GM18526 (cell line): ENCODE data around the gene ZCWPW1.

ENCODE experiments used
- POLR2A ChIP-seq: IDR thresholded peaks from 3 replicates; pipeline ENCODE4 v1.6.1; 2011; ENCODE audit not compliant: insufficient read length; ENCODE audit errors: extremely low read depth

The ZCWPW1 gene

GRCh38 chr7:100441641-100442535 is 13.4 kb upstream of the ZCWPW1 start:
- TF ChIP-seq POLR2A = no peak

GRCh38 chr7:100438172-100438571 is 9.7 kb upstream of the ZCWPW1 start:
- no peak for TF ChIP-seq POLR2A

DNA sequence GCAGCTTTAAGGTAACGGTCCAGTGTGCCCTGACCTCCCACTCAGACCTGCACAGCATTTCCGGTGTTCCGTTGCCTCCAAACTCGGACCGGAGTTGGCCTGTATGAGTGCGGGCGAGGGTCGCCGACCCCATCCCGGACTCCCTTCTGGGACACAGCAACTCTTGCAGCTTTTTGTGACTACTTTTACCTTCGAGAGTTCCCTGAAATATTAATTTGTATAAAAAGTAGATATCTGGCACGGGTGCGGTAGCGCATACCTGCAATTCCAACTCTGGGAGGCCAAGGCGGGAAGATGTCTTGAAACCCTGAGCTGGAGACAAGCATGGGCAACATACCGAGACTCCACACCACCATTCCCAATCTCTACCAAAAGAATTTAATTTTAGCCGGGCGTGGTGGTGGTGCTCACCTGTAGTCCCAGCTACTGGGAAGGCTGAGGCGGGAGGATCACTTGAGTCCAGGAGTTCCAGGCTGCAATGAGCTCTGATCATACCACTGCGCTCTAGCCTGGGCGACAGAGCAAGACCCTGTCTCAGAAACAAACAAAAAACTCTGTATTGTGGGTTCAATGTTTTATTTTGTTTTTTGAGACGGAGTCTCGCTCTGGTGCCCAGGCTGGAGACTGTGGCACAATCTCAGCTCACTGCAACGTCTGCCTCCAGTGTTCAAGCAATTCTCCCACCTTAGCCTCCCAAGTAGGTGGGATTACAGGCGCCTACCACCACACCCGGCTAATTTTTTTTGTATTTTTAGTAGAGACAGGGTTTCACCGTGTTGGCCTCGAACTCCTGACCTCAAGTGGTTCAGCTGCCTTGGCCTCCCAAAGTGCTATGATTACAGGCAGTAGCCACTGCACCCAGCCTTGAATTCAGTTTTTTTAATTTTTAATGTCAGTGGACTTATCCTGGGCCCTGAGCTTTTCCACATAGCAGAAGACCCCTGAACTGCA is 8.9 kb upstream of the ZCWPW1 start:
- no peak for TF ChIP-seq POLR2A

GRCh38 chr7:100435401-100436304 is 7.2 kb upstream of the ZCWPW1 start:
- TF ChIP-seq POLR2A = no peak

- no peak for TF ChIP-seq POLR2A
Measured at GRCh38 chr7:100434297-100435144, 6.0 kb upstream of the ZCWPW1 start.

DNA sequence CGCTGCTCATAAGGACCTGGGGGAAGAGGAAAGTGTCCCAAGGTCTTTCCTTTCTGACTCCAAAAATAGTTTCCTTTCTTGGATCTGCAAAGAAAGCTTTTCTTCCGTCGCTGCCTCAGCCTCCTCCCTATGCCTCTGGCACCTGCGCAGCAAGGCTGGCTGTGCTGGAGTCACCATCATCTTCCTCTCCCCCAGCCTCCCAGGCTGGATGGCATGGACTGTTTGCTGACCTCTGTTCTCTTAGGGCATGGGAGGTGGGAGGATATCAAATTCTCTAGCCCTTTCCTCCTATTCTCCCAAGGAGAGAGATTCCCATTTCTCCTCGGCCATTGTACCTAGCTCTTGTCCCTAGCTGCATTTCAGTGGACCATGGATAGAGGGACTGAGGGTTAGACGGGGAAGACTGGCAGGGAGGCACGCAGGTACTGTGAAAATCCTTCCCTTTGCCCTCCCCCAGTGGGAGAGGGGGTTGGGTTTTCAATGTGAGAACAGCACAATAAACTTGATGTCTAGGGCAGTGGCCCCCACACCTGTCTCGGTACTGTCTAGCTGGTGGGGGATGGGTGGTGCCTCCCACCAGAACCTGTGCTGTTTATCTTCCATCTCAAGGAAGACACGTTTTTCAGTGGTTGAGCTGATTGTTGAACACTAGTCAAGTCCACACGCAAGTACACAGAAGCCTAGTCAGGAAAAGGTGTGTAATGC is 5.2 kb upstream of the ZCWPW1 start:
- TF ChIP-seq POLR2A = no peak

GRCh38 chr7:100433276-100433591 is 4.7 kb upstream of the ZCWPW1 start:
- no peak for TF ChIP-seq POLR2A

DNA sequence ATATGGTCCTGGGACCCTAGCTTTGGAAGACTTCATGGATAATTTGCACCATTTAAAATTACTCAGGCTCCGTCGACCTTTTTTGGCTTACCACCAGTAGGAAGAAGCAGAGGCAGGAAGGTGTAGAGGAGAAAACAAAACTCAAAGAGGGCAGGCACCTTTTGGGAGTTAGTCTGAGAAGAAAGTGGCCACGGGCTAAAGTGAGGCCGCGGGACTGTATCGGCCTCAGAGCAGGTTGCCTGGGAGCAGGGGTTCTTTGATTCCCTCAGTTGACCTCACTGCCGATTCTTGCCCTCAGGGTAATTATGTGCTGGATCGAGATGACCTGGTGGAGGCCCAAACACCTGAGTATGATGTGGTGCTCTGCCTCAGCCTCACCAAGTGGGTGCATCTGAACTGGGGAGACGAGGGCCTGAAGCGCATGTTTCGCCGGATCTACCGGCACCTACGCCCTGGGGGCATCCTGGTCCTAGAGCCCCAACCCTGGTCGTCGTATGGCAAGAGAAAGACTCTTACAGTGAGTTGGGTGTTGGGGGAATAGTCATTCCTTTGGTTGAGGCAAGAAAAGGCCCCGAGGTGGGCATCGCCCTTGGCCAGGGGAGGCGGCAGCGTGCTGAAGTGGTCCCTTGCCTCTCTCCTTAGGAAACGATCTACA is 4.2 kb upstream of the ZCWPW1 start:
- no peak for TF ChIP-seq POLR2A

DNA sequence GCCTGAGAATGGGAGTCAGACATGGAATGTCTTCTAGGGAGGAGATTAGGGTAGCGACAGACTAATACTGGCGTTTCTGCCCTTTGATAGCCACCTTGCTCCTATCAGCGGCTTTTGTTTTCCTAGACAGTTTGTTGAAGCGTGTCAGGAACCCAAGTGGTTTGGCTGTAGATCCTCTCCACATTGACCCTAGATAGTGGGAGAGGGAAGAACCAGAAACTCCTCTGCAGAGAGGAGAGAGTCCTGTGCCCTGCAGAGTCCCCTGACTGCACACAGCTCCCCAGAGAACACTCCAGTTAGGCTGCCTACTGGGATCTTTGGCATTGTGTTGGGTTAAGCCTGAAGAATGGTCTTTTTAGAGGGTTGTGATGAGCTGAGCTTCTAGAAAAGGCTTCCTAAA is 3.5 kb upstream of the ZCWPW1 start:
- no peak for TF ChIP-seq POLR2A

- TF ChIP-seq POLR2A = peak; percentile 12
Measured at GRCh38 chr7:100431286-100431735, 2.8 kb upstream of the ZCWPW1 start.

- peak; percentile 0 for TF ChIP-seq POLR2A
Measured at GRCh38 chr7:100430493-100431285, 2.2 kb upstream of the ZCWPW1 start.

GRCh38 chr7:100429637-100430492 is 1.4 kb upstream of the ZCWPW1 start, which contains the start of gene MEPCE:
TSS of gene MEPCE (plus strand) at chr7:100429831. CDS start at chr7:100430019, 188 bp downstream.
- peak; percentile 43 for TF ChIP-seq POLR2A
